Measurements from ENCODE around the gene CDK5R1.
A peak's percentile ranks its signal among the peaks of the same experiment; 100 is the strongest.
"Not testable (repeated sequence)": the region's sequence is repeated elsewhere in the genome, so short reads cannot be mapped to it uniquely, and the experiment has no call there.

Gene CDK5R1

GRCh38 chr17:32519228-32520103, 32.7 kb downstream of the CDK5R1 start:
- DNase-seq, result peak; percentile 36

- no peak for DNase-seq
These were observed 33.4 kb downstream of the CDK5R1 start for GRCh38 chr17:32520104-32520701.

DNA sequence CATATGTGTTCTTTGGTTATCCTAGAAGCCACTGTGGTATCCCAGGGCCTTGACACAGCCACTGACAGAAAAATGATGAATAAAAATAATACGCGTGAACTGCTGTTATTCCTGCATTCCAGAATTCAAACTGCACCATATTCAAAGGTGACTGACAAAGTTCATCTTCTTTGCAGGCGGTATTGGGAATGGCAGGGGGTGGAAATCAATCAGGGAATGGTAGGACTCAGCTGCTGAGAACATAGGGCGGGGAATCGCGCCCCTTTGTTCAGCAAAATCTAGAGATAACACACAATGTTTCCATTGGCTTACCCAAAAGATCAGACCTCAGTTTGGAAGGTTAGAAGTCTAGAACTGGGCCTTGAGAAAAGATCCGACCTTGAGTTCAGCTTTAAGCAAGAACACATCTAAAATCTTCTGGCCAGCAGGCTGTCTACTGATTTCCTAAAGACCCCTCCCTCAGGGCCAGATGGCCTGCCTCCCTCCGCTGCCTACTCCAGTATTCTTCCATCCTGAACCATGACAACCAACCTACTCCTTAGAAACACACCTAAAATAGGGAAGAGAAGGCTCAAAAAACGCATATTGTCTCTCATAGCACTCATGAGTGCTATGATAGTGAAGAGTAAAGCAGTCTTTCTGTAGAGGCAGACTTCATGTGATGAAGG, 34.1 kb downstream of the CDK5R1 start:
- DNase-seq, result peak; percentile 69

GRCh38 chr17:32523017-32523680, 36.4 kb downstream of the CDK5R1 start:
- no peak for DNase-seq

- DNase-seq, result no peak
These were observed 37.2 kb downstream of the CDK5R1 start for GRCh38 chr17:32523827-32524552.

GRCh38 chr17:32524553-32524880, 37.7 kb downstream of the CDK5R1 start:
- DNase-seq, result not testable (repeated sequence)

DNA sequence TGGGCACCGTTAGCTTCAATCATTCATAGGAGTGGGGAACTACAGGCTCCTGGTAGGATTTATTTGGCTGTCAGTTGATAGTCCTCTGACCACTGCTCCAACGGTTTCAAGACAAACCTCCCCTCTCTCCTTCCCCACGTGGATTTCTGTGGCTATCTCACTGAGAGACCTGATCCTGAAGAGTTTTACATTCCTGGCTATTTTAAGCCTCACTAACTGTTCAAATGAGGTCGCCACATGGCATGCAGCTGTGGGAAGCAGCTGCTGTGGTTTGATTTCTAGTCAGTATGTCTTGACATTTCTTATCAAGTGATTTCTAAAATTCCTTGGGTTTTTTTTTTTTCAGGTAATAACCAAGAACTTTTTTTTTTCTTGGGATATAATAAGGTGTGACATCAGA, 38.3 kb downstream of the CDK5R1 start:
- DNase-seq, result peak; percentile 18

- DNase-seq, result no peak
These were observed 40.4 kb downstream of the CDK5R1 start for GRCh38 chr17:32527146-32527545.

- DNase-seq, result no peak
These were observed 42.0 kb downstream of the CDK5R1 start for GRCh38 chr17:32528825-32529224.

GRCh38 chr17:32529604-32530003, 42.8 kb downstream of the CDK5R1 start:
- no peak for DNase-seq

- DNase-seq, result no peak
These were observed 46.5 kb downstream of the CDK5R1 start for GRCh38 chr17:32533296-32533695.

GRCh38 chr17:32536736-32537643, 50.2 kb downstream of the CDK5R1 start:
- DNase-seq, result no peak

All from NCI-H524 treated with DMSO at 0.1 percent for 48 hours (cell line).